HG03095 (cell line): ENCODE results near the gene DNM3.

Source experiments
- ATAC-seq: cut with Tn5 transposase; IDR thresholded peaks from one replicate; pipeline ENCODE4 v1.9.1; 2021; ENCODE audit warnings: moderate library complexity; ENCODE audit not compliant: unreplicated experiment

The DNM3 gene

DNA sequence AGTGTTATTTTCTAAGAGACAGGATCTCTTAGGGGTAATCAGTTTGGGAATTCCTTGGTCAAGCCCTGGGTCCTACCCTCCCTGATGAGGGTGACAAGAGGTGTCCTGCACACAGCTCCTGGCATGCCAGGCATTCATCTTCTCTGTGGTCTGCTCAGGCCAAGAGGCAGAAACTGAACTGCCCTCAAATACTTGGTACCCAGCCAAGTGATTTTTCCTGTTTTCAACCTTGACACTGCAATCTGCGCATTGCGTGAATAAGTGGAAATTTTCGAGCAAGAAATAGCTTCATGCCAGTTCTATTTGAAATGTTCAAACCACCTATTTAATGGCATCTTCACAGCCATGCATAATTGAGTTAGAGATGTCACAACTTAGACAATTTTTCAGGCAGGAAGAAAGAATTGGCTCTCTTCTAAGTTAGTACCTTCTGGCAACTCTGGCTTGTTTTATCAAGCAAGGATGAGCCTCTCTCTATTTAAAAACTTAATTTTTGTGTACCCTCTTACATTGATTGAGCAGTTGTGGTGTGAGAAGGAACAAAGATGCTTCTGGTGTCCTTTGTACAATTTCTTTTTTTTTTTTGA is 27.0 kb downstream of the DNM3 start:
- no peak for ATAC-seq

- no peak for ATAC-seq
Measured at GRCh38 chr1:171869097-171869496, 27.8 kb downstream of the DNM3 start.

DNA sequence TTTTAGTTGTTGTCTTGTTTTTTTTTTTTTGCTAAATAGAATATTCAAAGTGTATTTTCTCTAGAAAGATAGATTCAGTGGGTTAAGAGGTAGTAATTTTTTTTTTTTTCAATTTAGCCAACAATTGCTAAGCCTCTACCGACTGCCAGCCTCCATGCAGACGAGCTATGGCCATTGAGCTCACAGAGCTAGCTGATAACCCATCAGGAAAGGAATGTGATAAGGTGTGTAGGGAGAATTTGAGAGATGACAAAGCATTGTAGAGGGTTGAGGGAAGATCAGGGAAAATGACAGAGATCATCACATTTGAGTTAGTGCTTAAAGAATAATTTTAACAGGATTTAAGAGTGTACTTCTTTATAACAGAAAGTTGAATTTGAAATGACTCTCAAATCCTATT is 30.6 kb downstream of the DNM3 start:
- no peak for ATAC-seq

DNA sequence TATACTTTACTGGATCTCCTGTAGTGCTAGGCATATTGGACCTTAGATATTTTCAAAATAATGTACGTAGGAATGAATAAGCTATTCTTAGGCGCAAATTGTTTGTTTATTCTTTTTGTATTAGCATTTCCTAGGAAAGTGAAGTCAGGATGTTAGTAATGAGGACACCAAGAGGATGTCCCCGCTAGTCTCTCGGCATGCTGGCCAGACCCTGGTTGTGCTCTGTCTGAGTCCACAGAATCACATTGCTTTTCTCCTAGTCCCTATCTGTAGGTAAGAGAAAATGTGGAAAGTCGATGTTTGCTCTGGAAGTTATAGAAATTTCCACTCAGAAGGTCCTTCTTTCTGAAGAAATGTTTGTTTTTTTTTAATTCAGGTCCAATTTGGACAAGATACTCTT is 31.1 kb downstream of the DNM3 start:
- ATAC-seq: no peak

- ATAC-seq: no peak
Measured at GRCh38 chr1:171873664-171874063, 32.4 kb downstream of the DNM3 start.

DNA sequence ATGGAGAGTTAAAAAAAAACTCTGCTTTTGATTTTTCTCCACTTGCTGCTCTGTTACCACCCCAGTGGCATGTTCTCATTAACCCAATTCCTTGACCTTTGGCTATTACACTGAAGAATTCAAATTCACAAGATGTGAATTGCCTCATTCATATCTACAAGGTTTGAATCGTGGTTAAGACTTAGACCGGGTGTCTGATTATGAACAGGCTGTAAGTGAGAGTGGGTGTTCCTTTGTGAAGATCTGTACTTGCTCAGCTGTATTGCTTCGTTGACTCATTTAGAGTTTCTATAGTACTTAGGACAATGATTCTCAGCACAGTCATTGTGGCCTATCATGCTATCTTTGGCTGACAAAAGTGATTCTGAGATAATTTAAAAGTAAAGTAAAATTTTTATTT is 36.4 kb downstream of the DNM3 start:
- peak; percentile 94 for ATAC-seq

DNA sequence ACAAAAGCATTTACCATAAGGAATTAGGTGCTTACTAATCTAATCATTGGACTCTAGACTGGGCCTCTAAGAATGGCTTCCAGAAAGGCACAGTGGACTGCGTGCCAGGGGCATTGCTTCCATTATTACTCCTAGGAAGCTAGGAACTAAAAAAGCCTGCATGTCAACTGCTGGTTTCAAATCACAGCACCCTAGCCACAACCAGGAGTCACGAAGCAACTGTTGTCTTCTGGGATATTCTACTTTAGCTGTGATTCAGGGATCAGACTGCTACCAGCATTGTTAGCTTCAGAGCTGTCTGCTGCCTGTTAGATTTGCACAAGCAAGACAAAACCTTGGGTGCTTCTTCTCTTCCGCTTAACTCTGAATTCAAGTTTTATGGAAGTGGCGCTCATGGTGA is 38.3 kb downstream of the DNM3 start:
- no peak for ATAC-seq

GRCh38 chr1:171881442-171881841 is 40.1 kb downstream of the DNM3 start:
- no peak for ATAC-seq

DNA sequence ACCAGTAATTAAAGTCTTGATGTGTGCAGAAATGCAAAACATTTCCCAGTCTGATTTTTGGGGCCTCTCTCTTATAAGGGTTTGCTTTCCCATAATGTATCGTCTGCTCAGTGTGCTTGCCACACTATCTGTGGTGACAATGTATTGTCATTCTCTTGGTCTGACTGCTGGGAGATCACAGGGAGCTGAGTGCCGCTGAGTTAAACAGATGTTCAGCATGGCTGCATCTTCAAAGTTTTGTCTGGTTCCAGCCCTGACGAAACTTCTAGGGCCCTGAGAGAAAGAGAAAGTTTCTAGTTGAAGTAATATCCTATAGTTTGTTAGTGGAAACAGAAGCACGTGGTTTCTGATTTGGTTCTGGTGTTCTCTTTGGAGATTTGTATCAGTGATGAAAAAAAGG is 42.6 kb downstream of the DNM3 start:
- ATAC-seq: peak; percentile 65

DNA sequence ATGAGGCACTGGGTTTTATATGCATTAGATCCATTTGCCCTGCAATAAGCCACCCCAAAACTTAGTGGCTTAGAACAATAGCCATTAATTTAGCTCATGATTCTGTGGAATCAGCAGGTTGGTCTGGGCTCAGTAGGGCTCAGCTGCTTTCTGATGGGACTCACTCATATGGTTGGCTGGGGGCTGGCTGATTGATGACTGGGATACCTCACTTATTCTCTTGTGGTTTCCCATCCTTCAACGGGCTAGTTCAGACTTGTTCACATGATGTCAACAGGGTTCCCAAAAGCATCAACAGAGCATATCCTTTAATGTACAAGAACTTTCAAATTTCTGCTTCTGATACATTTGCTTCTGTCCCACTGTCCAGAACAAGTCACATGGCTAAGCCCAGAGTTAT is 43.2 kb downstream of the DNM3 start:
- ATAC-seq: no peak

GRCh38 chr1:171890131-171890530 is 48.8 kb downstream of the DNM3 start:
- no peak for ATAC-seq

DNA sequence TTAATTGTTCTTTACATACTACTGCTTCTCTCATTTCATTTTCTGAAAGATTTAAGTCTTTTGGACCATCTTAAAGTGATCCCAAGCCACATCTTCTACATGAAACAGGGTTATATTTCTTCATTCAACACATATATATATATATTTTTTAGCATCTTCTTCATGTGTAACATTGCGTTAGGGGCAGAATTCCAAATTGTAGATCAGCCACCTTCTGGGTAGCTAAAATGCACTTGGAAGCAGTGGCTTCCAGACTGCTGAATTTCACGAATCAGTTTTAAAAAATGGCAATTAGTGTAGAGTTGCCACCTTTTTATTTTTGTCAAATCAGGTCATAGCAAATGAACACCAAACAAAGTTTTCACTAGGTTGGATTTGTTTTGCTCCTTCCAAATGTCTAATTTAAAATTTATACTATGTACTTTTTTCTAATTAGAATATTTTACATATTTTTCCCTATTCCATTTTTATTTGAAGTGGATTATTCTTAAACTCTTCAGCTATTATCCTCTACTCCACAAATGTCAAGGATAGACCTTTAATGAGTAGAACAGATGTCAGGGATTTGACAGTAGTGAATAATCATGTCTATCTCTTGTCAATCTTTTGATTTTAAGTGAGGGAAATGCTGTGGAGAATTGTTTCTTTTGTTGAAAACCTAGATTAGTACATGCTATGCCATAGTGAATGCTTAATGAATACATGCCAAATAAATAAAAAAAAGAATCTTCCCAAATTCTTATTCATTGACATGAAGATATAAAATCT is 55.8 kb downstream of the DNM3 start:
- no peak for ATAC-seq

- no peak for ATAC-seq
Measured at GRCh38 chr1:171898941-171899340, 57.6 kb downstream of the DNM3 start.

DNA sequence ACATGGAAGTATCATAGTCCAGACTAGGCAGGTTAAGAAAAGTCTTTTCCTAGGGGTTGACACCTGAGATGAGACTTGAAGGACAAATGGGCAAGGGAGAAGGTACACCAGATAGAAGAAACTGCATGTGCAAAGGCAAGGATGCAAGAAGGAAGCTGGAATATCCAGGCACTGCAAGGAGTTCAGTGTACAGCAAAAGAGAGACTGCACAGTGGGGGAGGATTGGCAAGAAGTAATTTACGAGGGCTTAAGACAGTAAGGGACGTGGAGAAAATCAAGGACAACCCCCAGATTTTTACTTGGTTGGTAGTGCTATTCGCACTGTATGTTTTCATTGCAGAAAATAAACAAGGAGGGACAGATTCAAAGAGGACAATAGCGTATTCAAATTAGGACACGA is 58.5 kb downstream of the DNM3 start:
- no peak for ATAC-seq

DNA sequence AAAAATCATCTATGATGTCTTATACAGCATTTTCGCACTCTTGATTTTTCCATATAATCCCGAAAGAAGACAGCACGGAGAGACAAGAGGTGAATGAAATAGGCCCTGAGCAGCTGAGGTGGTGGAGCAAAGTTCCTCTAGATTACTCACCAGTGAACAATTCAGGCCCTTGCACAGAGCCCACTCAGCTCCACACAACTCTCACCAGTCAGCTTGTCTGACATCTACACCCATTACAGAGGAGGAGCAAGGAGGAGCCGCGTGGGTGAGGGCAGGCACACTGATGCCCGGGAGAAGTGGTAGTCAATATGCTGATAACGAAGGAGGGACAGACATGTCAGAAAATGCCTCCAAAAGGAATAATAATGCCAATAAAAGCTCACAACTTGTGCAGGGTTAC is 59.9 kb downstream of the DNM3 start:
- no peak for ATAC-seq

DNA sequence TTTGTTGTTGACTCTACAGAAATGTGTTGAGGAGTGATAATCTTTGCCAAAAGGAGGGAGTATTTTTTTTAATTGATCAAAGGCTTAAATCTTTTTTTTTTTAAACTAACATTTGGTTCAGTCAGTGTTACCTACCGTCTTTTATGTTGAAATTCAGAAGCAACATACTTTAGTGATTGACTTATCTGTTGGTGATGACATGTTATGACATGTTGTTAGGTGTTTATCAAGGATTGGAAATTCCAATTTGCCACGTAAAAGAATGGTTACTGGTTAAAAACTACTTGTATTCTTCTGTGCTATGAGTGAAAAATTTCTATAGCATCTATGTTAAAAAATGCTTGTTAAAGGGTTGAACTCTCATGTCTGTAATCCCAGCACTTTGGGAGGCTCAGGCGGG is 61.2 kb downstream of the DNM3 start:
- ATAC-seq: no peak

DNA sequence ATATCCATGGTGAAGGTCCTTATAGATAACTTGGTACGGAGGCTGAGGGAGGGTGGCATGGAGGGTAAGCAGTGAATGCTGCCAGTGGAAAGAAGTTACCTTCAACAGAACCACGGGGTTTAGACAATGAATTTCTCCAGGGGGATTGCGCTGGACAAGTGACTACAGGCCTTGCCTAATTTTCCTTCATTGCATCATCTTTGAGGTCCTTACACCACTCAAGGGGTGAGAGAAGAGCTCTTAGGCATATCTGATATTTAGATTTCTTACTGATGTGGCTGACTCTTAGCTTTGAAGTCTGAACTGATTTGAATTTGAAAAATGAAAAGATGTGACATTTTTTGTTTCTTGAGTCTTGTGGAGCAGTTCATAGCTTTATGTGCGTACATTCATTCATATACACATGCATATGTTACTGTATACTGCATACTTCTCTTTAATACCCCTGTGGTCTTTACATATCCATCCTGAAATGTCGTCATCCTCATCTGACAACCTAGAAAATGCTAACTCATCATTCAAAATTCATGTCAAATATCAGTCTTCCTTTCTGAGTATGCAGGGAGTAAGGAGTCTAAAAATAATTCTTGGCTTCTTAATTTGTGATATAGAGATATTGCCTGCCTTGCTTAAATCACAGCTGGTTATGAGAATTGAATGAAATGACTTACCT is 63.6 kb downstream of the DNM3 start:
- no peak for ATAC-seq

DNA sequence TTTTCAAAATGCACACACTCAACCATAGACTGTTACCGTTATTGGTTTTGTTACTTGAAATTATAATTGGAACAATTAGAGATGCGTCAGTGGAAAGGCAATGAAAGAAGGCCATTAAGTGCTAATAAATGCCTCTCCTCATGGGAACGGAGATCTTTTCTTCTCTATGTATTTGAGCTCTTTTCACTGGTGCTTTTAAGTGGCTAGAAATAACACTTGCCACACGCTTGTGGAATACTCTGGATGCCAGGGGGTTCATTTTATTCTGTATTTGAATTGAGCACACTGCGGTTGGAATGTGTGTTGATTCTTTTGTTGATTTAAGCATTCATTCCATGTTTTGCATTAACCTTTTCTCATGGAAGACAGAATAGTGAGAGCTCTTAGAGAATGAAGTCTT is 68.4 kb downstream of the DNM3 start:
- ATAC-seq: no peak

DNA sequence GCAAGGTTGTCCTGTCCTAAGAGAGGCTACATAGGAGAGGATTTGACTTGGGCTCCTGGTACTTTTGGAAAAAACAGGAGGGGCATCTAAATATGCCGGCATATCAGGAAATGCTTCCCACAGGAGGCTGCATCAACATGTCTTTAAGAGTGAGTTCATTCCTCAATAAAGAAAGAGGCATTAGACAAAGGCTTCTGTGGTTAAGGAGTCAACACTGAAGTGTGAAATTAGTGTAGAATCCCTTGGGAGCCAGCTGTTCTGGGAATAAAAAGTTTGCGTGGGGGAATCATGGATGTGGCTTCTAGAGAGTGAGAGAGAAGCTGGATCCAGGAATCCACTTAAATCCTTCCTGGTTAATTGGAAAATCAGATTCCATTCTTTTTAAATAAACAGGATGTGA is 69.5 kb downstream of the DNM3 start:
- ATAC-seq: no peak

DNA sequence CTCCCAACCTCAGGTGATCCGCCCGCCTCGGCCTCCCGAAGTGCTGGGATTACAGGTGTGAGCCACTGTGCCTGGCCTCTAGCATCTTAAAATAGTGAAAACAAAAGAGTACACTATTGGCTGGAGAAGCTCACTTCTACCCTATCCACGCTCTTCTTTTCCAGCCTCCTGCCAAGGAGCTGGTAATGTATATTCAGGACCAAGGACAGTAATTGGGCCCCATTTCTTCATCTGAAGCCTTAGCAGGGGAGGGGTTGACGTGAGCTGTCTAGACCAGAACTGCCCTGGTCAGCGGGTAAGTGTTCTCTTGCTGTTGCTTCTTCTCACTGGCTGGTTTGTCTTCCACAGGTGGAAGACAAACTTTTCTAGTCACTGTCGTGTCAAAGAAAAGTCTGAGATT is 70.2 kb downstream of the DNM3 start:
- no peak for ATAC-seq

DNA sequence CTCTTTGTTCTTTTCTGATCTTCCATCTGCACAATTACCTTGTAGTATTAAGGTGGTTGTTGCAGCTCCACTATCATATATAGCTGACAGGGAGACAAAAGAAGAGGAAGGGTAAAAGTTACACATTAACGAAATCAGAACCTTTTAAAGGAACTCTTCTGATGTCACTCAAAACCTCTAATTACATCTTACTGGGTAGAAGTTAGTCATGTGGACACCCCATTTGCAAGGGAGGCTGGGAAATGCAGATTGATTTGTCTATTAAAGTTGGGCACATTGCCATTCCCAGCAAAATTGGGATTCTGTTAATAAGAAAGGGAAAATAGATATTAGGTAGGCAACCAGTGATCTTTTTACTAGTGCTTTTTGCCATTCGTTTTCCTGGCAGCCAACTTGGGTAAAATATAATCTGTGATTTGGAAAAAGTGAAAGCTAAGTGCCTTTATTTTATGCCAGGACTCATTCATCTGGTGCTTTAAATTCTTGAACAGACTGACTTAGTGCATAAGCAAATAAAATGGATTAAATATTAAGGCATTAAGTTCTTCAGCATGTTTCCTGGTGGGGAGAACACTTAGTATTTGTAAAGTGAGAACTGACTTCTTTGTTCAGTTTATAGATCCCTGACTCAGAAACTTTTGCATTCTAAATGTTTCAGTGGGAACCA is 71.3 kb downstream of the DNM3 start:
- ATAC-seq: no peak

DNA sequence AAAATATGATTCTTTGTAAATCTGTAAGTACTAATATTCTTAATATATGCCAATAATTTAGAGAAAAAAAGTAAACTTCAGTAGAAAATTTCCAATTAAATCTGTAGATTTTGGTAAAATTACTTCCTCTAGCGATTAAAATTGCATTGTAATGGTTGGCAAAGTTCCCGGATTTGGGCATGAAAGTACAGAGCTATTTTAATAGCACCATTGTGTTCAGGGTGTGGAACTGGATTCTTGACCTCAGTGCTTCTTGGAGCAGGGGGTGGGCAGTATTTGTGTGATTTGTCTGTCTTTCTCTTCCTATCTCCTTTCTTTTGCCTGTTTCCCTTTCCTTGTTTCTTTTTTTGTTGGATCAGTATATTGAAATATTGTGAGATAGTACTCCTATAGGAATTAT is 72.1 kb downstream of the DNM3 start:
- ATAC-seq: no peak
